ENCODE measurements around the gene TSPAN3. TPM values are rescaled to one million over a fixed set of nuclear protein-coding genes. Genes with fewer than 3 reads are reported as not detected.

The TSPAN3 gene
- total and polyA plus RNA-seq, 2 donors (not counting 3 experiments of a cell fraction or from before 2014, with no cell fraction given), result 215 to 606 TPM

- ChIA-PET CTCF (interaction anchor here (0.5 to 1.7 kb wide), 3 partner anchors 29 to 524 kb away, joined by 3 to 4 read pairs (median 3); no protein-coding TSS in a partner anchor), POLR2A (no interaction called here)
- TF ChIP-seq POLR2A (IDR thresholded peaks at IDR 0.05; ENCODE audit: low read depth, low read length) (no peak), JUN (IDR thresholded peaks at IDR 0.05; ENCODE audit: borderline replicate concordance, insufficient read depth, insufficient read length, low read depth) (no peak), POLR2AphosphoS5 (IDR thresholded peaks at IDR 0.05; ENCODE audit: insufficient read depth, low read depth, low read length) (no peak), MAX (IDR thresholded peaks at IDR 0.05; ENCODE audit: insufficient read depth, insufficient read length) (no peak), GATA2 (IDR thresholded peaks at IDR 0.05; ENCODE audit: insufficient read depth, insufficient read length, low read depth, low read length) (no peak), EZH2 (IDR thresholded peaks at IDR 0.05; ENCODE audit: borderline replicate concordance, low read depth, low read length, severe bottlenecking) (no peak), FOS (IDR thresholded peaks at IDR 0.05; ENCODE audit: borderline replicate concordance, insufficient read depth, low read length) (no peak), MYC (IDR thresholded peaks at IDR 0.05; ENCODE audit: low read depth, low read length) (no peak)
- TF ChIP-seq, protein P1, sequence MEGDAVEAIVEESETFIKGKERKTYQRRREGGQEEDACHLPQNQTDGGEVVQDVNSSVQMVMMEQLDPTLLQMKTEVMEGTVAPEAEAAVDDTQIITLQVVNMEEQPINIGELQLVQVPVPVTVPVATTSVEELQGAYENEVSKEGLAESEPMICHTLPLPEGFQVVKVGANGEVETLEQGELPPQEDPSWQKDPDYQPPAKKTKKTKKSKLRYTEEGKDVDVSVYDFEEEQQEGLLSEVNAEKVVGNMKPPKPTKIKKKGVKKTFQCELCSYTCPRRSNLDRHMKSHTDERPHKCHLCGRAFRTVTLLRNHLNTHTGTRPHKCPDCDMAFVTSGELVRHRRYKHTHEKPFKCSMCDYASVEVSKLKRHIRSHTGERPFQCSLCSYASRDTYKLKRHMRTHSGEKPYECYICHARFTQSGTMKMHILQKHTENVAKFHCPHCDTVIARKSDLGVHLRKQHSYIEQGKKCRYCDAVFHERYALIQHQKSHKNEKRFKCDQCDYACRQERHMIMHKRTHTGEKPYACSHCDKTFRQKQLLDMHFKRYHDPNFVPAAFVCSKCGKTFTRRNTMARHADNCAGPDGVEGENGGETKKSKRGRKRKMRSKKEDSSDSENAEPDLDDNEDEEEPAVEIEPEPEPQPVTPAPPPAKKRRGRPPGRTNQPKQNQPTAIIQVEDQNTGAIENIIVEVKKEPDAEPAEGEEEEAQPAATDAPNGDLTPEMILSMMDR (IDR thresholded peaks at IDR 0.05; ENCODE audit: extremely low read depth in 1 of 2, insufficient read depth in 1 of 2, low read depth in 1 of 2, low read length in 2 of 2), result no peak
- Histone ChIP-seq H3K27ac (ENCODE audit: insufficient read depth, low read depth, low read length) (no peak overlapping the region), H3K36me3 (ENCODE audit: control insufficient read depth in 2 of 2, extremely low read depth in 1 of 2, insufficient read depth in 2 of 2, low read length in 2 of 2) (no peaks in the 10 kb centered on the region), H3K9ac (replicated peaks; ENCODE audit: extremely low read depth, insufficient read depth, low read length) (no peak overlapping the region), H4K20me1 (replicated peaks; ENCODE audit: control insufficient read depth, extremely low read depth, insufficient read depth, low read length) (no peaks in the 10 kb centered on the region), H3K4me1 (ENCODE audit: control insufficient read depth, extremely low read depth, insufficient read depth, low read length) (peaks cover 8% of the 10 kb centered on the region), H3K4me2 (ENCODE audit: insufficient read depth, low read length) (no peak overlapping the region), H2AFZ (ENCODE audit: low read depth, low read length) (no peak overlapping the region), H3K9me3 (replicated peaks; ENCODE audit: control insufficient read depth, insufficient read depth, low read length) (no peaks in the 10 kb centered on the region), H3K27me3 (ENCODE audit: control insufficient read depth in 2 of 2, insufficient read depth in 2 of 2, low read length in 2 of 2) (no peaks in the 10 kb centered on the region), H3K9me1 (replicated peaks; ENCODE audit: control insufficient read depth, extremely low read depth, insufficient read depth, low read length) (no peaks in the 10 kb centered on the region), H3K79me2 (ENCODE audit: control insufficient read depth, insufficient read depth, low read length) (no peaks in the 10 kb centered on the region), H3K4me3 (replicated peaks in 1 of 3; ENCODE audit: insufficient read depth in 1 of 3, low read depth in 1 of 3, low read length in 3 of 3) (no peak overlapping the region)
- FAIRE-seq (no peak), DNase-seq (ENCODE audit: low read depth, low spot score) (no peak)
- intact Hi-C loops (cut with micrococcal nuclease) (loop anchor here (5.0 kb wide), 3 partner anchors 168 to 827 kb away; no protein-coding TSS in a partner anchor), dilution Hi-C loops (cut with MboI; ENCODE audit: extremely low pct_ligation_motif_present, low sequenced_read_pairs) (no loop called here)
- BruUV-seq (replicated peaks), result no TSS peak
Measured at GRCh38 chr15:77019521-77020331, 51.2 kb downstream of the TSPAN3 start.

Data from endothelial cell of umbilical vein (primary cell).